DMS79 treated with DMSO at 0.1 percent for 48 hours (cell line): ENCODE results near the gene CCL19.

ENCODE experiments used
- DNase-seq: peaks from one replicate; lab custom pipeline; 2025; lab: John Stamatoyannopoulos, UW

Gene CCL19

GRCh38 chr9:34694811-34695210 lies 3.7 kb upstream of the CCL19 start:
- DNase-seq = no peak

- no peak for DNase-seq
These were observed 2.5 kb upstream of the CCL19 start for GRCh38 chr9:34693560-34693959.

GRCh38 chr9:34691936-34692315 lies 850 bp upstream of the CCL19 start:
- no peak for DNase-seq

GRCh38 chr9:34689512-34689911 lies 1.6 kb downstream of the CCL19 start:
- DNase-seq = no peak

- peak; percentile 57 for DNase-seq
These were observed 2.0 kb downstream of the CCL19 start for GRCh38 chr9:34689116-34689470.

GRCh38 chr9:34688329-34689115 lies 2.6 kb downstream of the CCL19 start:
- DNase-seq = no peak

GRCh38 chr9:34687276-34688030 lies 3.6 kb downstream of the CCL19 start:
- DNase-seq = no peak

- no peak for DNase-seq
These were observed 4.3 kb downstream of the CCL19 start for GRCh38 chr9:34686732-34687131.

- no peak for DNase-seq
These were observed 4.8 kb downstream of the CCL19 start for GRCh38 chr9:34686231-34686630.

- no peak for DNase-seq
These were observed 5.5 kb downstream of the CCL19 start for GRCh38 chr9:34685591-34685990.

- DNase-seq = no peak
These were observed 6.3 kb downstream of the CCL19 start for GRCh38 chr9:34684816-34685215.

GRCh38 chr9:34684145-34684544 lies 6.9 kb downstream of the CCL19 start:
- no peak for DNase-seq

GRCh38 chr9:34675869-34676268 lies 15.2 kb downstream of the CCL19 start:
- no peak for DNase-seq

GRCh38 chr9:34675048-34675714 lies 15.9 kb downstream of the CCL19 start:
- DNase-seq = peak; percentile 22

GRCh38 chr9:34674440-34674839 lies 16.6 kb downstream of the CCL19 start:
- no peak for DNase-seq

- no peak for DNase-seq
These were observed 19.8 kb downstream of the CCL19 start for GRCh38 chr9:34671307-34671706.

GRCh38 chr9:34669809-34670562 lies 21.1 kb downstream of the CCL19 start:
- no peak for DNase-seq

GRCh38 chr9:34665381-34666250 lies 25.5 kb downstream of the CCL19 start:
- peak; percentile 91 for DNase-seq

- DNase-seq = no peak
These were observed 26.1 kb downstream of the CCL19 start for GRCh38 chr9:34665067-34665380.

- DNase-seq = no peak
These were observed 26.6 kb downstream of the CCL19 start for GRCh38 chr9:34664281-34665066.

GRCh38 chr9:34663303-34663605 lies 27.8 kb downstream of the CCL19 start:
- no peak for DNase-seq
